Cardiac septum (tissue), 1 donor: Measurements from ENCODE around the gene OR51D1. TPM values are rescaled to one million over a fixed set of nuclear protein-coding genes. Genes with fewer than 3 reads are reported as not detected.

ENCODE experiments used
- DNase-seq: peaks from one replicate; pipeline ENCODE4 v3.0.0-alpha.2; 2020; ENCODE audit warnings: low spot score
- intact Hi-C: fragments of 100-400 bp; cut with DNase I; formaldehyde crosslinking; loops from one replicate; pipeline ENCODE4 v1.14.0; 2022
- long read RNA-seq: library from polyadenylated mRNA; unstranded; transcript quantifications from one replicate; pipeline ENCODE4 v2.0.0, GENCODE V29; 2021
- total RNA-seq: library from RNA; stranded (reverse); fragmentation: NEBNext Ultra II Directional; extraction: Animal tissue kit (Norgen Biotek cat#: 25700); gene quantifications from one replicate; pipeline ENCODE4 v1.2.1, GENCODE V29; 2021
- donor health status: DM: no; HTN: no; CAD: no.

OR51D1 gene
- total RNA-seq = not detected
- long read RNA-seq = 0 reads

DNA sequence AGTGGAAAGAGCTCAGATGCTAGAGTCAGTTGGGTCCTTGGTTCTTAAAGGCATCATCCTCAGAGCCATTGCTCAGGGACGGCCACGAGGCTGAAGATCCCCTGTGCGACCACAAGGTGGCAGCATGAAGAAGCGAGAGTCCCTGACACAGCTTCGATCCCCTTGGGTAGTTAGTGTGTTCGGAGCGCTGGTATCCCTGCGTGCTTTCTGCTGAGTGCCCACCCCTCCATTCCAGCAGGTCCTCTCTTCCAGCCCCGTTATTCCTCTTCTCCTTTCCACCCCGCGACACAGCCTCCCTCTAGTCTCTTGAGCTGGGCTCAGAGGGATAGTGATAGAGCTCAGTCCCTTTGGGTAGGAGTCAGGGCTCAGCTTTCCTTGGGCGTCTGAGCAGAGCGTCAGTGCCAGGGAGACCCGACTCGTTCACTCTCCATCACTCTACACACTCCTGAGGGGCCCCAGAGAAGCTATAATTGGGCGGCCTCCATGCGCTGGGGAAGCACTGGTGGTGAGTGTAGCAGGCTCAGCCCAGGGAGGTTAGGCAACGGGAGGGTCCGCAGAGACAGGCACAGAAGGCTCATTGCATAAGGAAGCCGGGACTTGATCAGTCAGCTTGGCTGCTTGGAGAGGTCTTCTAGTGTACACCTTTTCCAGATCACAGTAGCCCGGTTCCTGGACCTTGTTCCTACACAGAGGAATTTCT is at the start of gene OR51D1:
Gene OR51D1, plus strand, starts transcription at position 516 of the 700 bp plus-strand sequence. CDS start 2,314 bp downstream, outside the sequence.
- DNase-seq = peak; percentile 82
- intact Hi-C loops = loop anchor here (1.0 kb wide), 1 partner anchor 189 kb away; no protein-coding TSS in a partner anchor

GRCh38 chr11:4589017-4589416 is 48.3 kb upstream of the OR51D1 start:
- intact Hi-C loops = no loop called here
- no peak for DNase-seq

GRCh38 chr11:4593739-4594138 is 43.5 kb upstream of the OR51D1 start, which contains the start of gene OR52I1:
Gene OR52I1, plus strand, starts transcription at chr11:4594039. Its CDS starts 0 bp downstream, at chr11:4594039.
- intact Hi-C loops = no loop called here
- no peak for DNase-seq

DNA sequence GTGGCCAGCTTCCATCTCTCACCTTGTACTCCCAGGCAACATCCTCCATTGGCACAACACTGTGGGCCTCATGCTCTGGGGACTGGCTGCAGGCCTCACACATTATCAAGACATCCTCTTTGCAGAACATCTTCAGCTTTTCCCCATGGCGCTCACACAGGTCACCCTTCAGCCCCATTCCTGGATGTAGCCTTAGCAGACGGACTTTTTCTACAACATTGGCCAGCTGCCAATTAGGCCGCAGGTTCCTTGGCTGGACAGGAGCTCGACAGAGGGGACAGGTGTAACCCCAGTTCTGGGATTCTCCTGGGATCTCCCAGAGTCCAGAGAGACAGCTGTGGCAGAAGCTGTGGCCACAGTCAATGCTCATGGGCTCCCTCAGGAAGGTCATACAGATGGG is 32.2 kb upstream of the OR51D1 start:
- no peak for DNase-seq

GRCh38 chr11:4606231-4607015 is 30.9 kb upstream of the OR51D1 start:
- no peak for DNase-seq
- intact Hi-C loops = no loop called here

More for the DNA sequence above, 32.2 kb upstream of the OR51D1 start:
- intact Hi-C loops = no loop called here

DNA sequence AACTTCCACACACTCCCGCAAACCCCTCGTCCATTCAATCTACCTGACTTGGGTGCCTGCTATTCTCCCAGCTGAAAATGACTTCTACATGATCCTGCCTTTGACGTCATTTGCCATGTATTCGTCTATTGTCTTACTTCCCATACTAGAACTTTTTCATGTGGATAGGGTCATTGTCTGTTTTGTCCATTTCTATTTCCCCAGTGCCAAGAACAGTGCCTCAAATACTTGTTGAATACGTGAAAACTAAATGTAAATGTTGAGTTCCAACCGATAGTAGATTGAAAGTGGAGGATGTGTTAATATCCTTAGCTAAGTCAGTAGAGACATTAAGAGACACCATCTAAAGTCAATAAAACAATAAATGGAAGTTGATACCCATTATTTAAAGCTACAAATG is 30.2 kb upstream of the OR51D1 start:
- intact Hi-C loops = no loop called here
- no peak for DNase-seq

GRCh38 chr11:4607781-4608666 is 29.3 kb upstream of the OR51D1 start, which contains the start of gene TRIM68:
Gene TRIM68, minus strand, starts transcription at chr11:4608231. Its CDS starts 2,727 bp downstream, at chr11:4605504.
- intact Hi-C loops = no loop called here
- DNase-seq = peak; percentile 99

- DNase-seq = no peak
- intact Hi-C loops = loop anchor here (2.0 kb wide), 1 partner anchor 32 kb away; the partner anchor contains the start of gene OR51E1
These were observed 26.9 kb upstream of the OR51D1 start for GRCh38 chr11:4610258-4610935.

DNA sequence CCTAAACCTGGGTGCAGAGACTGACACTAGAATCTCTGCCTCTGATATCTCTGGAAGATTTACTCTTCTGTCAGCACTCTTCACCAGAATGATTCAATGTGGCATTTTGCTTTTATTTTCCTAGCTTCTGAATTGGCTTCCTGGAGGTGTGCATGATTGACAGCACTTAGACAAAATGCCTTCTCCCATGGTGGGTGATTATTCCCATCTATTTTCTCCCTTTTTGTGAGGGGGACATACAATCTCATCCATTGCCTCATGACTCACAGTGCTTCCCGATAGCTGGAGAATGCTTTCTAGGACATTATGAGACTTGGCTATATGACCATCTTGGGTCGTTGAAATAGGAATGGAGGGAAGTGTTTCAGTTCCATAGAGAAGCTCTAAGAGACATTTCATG is 25.3 kb upstream of the OR51D1 start:
- no peak for DNase-seq
- intact Hi-C loops = loop anchor here (2.0 kb wide), 1 partner anchor 31 kb away; the partner anchor contains the start of gene OR51E1

- intact Hi-C loops = no loop called here
- DNase-seq = no peak
These were observed 21.3 kb upstream of the OR51D1 start for GRCh38 chr11:4615856-4616444.

DNA sequence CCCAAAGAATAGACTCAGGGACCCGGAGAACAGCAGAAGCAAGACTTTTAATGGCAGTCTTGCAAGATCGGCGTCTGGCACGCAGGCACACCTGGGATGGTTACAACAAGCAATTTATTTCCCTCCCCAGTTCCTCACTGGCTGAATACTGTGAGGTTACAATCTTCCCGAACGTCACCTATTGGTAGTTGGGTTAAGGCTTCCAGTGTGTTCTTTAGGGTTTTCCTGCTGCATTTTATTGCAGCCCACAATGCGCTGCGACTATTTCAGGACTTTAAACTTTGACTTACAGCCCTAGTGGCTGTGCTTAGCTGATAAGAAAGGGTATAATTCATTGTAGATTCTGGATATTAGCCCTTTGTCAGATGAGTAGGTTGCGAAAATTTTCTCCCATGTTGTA is 17.8 kb upstream of the OR51D1 start:
- DNase-seq = no peak
- intact Hi-C loops = no loop called here

DNA sequence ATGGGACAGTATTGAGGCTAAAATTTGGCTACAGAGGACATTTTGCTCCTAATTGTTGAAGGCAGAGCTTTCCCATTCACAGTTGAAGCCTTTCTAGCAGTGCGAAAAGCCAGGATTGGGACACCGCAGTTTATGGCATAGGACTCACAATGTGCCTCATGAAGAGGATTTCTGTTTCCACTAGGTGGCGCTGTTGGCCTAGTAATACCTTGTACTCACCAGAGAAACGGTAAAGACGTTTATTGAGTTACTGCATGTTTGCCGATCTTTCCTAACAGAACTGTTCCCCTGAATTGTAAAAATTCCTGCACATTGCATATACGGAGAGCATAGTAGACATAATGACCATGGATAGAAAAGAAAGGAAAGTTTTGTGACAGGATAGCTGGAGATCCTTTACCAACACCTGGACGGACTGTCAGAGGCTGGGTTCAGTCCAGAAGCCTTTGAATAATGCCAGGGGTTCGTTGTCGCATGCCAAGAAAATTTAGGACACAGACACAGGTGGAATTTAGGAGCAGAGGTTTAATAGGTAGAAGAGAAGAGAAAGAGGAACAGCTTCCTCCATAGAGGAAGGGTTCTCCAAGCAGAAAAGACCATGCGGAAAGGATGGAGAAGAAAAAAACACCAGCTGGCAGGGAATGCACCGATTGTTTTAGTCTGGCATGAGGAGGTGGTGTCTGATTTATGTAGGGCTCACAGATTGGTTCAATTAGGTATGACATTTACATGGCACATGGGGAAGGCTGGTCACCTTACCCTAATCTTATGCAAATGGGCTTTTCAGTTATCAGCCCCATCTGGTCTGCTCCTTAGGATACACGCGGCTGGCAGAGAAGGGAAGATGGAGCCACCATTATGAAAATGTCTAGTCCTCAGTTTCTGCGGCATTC is 10.8 kb upstream of the OR51D1 start:
- no peak for DNase-seq
- intact Hi-C loops = loop anchor here (5.0 to 10.0 kb wide), 2 partner anchors 376 to 758 kb away; partner anchors contain the start of gene OR51M1

DNA sequence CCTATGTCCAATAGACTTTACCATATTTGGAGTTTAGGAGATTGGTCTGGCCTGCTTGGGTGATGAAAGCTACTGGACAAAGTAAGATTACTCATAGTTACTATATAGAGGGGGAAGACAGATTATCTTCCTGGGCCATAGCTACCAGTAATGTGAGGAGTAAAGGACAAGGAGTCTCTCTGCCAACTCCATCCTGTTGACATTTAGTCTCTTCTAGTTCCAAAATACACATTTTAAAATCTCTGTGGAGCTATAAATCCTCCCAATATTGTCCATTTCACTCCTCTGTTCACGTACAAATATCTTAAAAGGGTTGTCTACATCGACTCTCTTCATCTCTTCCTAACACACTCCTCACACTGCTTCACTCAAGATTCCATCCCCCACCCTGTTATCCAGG is 1.1 kb upstream of the OR51D1 start:
- intact Hi-C loops = no loop called here
- no peak for DNase-seq

GRCh38 chr11:4637662-4638047 is 378 bp downstream of the OR51D1 start:
- DNase-seq = no peak
- intact Hi-C loops = loop anchor here (1.0 kb wide), 1 partner anchor 189 kb away; no protein-coding TSS in a partner anchor

GRCh38 chr11:4639931-4640330 is 2.7 kb downstream of the OR51D1 start:
- no peak for DNase-seq
- intact Hi-C loops = no loop called here

GRCh38 chr11:4641501-4641900 is 4.2 kb downstream of the OR51D1 start:
- intact Hi-C loops = no loop called here

DNA sequence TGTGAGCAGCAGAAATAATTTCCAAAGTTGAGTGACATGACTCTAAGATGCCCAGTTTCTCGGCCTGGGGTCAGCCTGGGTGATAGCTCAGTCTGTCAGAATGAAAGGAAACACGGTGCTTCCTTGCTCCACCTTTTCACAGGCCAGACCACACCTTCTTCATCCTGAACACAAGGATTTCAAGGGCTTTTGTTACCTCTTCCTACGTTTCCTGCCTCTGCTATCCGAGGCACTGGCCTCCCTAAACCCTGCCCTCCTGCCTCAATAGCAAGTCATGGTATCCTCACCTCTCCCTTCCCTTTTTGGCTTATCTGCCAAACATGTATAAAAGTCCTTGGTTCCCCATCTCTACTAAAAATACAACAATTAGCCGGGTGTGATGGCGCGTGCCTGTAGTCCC is 4.8 kb downstream of the OR51D1 start:
- DNase-seq = no peak
- intact Hi-C loops = loop anchor here (2.0 kb wide), 1 partner anchor 31 kb away; no protein-coding TSS in a partner anchor

More at GRCh38 chr11:4641501-4641900, 4.2 kb downstream of the OR51D1 start:
- DNase-seq = no peak
